ENCODE measurements around the gene ALDH1A1.

DNA sequence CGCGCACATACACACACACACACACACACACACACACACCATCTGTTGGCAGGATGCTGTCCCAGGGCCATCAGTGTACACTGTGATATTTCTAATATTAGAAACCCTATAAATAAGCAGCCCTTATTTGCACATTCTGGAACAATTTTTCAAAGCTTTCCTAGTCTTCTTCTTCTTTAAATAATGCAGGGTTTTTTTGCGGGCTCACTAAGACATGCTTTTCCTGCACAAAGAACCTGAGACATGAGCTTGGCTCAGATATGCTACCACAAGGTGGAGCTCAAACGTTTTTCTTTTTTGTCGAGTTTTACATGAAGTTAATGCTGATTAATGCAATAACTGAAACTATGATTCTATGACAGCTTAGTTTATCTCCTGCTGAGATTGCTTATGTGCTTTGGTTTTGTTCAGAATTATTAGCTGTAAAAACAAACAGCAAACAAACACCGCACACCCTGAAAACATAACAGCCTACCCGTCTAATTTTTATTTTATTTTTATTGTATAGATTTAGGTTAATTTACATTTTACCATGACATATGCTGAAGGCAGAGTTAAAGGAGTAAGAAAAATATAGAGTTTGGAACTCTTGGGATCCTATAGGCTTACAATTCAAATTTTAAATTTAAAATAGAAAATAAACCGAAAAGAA, 95.8 kb downstream of the ALDH1A1 start:
- TF ChIP-seq, protein P1, sequence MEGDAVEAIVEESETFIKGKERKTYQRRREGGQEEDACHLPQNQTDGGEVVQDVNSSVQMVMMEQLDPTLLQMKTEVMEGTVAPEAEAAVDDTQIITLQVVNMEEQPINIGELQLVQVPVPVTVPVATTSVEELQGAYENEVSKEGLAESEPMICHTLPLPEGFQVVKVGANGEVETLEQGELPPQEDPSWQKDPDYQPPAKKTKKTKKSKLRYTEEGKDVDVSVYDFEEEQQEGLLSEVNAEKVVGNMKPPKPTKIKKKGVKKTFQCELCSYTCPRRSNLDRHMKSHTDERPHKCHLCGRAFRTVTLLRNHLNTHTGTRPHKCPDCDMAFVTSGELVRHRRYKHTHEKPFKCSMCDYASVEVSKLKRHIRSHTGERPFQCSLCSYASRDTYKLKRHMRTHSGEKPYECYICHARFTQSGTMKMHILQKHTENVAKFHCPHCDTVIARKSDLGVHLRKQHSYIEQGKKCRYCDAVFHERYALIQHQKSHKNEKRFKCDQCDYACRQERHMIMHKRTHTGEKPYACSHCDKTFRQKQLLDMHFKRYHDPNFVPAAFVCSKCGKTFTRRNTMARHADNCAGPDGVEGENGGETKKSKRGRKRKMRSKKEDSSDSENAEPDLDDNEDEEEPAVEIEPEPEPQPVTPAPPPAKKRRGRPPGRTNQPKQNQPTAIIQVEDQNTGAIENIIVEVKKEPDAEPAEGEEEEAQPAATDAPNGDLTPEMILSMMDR (conservative IDR thresholded peaks at IDR 0.05; ENCODE audit: low read length), result peak; percentile 79
- TF ChIP-seq EZH2phosphoT487 (IDR thresholded peaks at IDR 0.05; ENCODE audit: borderline replicate concordance, low read depth, low read length), result no peak
